GM06990 (cell line): Measurements from ENCODE around the gene NTM.

ENCODE experiments used
- DNase-seq: peaks from one replicate; pipeline ENCODE4 v3.0.0-alpha.2; 2011; ENCODE audit not compliant: insufficient read length; ENCODE audit errors: extremely low read depth
- H3K27me3 ChIP-seq: replicated peaks from 2 replicates; pipeline ENCODE4 v1.6.0; 2011; ENCODE audit warnings: low read length; ENCODE audit not compliant: control insufficient read depth, insufficient read depth
- H3K36me3 ChIP-seq: 2 replicates; pipeline ENCODE4 v1.5.1; 2011; ENCODE audit warnings: low read length; ENCODE audit not compliant: control insufficient read depth, insufficient read depth
- H3K4me3 ChIP-seq: replicated peaks from 2 replicates; pipeline ENCODE4 v1.5.1; 2011; ENCODE audit warnings: low read depth, mild to moderate bottlenecking, control low read depth, low read length
- CTCF ChIP-seq: IDR thresholded peaks from 2 replicates; pipeline ENCODE4 v1.5.1; 2011; ENCODE audit warnings: low read length, control low read depth, mild to moderate bottlenecking, inconsistent platforms; ENCODE audit not compliant: insufficient read depth, poor library complexity, severe bottlenecking

NTM gene

GRCh38 chr11:132088551-132088950 is 718.1 kb downstream of the NTM start:
- no peak overlapping the region for H3K4me3 ChIP-seq
- H3K36me3 ChIP-seq = no peaks in the 10 kb centered on the region
- no peak for TF ChIP-seq CTCF
- H3K27me3 ChIP-seq = no peaks in the 10 kb centered on the region
- DNase-seq = no peak

GRCh38 chr11:132093536-132094259 is 723.3 kb downstream of the NTM start:
- H3K36me3 ChIP-seq = no peaks in the 10 kb centered on the region
- DNase-seq = no peak
- H3K4me3 ChIP-seq = no peak overlapping the region
- TF ChIP-seq CTCF = no peak
- H3K27me3 ChIP-seq = no peaks in the 10 kb centered on the region

GRCh38 chr11:132094598-132094997 is 724.2 kb downstream of the NTM start:
- Histone ChIP-seq H3K4me3 (no peak overlapping the region), H3K27me3 (no peaks in the 10 kb centered on the region), H3K36me3 (no peaks in the 10 kb centered on the region)
- no peak for DNase-seq
- TF ChIP-seq CTCF = no peak

- TF ChIP-seq CTCF = no peak
- H3K36me3 ChIP-seq = no peaks in the 10 kb centered on the region
- no peak overlapping the region for H3K4me3 ChIP-seq
- DNase-seq = no peak
- H3K27me3 ChIP-seq = no peaks in the 10 kb centered on the region
Observed at GRCh38 chr11:132095230-132096131, 725.1 kb downstream of the NTM start.

- no peak for DNase-seq
- Histone ChIP-seq H3K27me3 (no peaks in the 10 kb centered on the region), H3K36me3 (no peaks in the 10 kb centered on the region), H3K4me3 (no peak overlapping the region)
- no peak for TF ChIP-seq CTCF
Observed at GRCh38 chr11:132096132-132096825, 725.9 kb downstream of the NTM start.
